HG02763 (cell line): ENCODE data around the gene GCHFR.

Source experiments
- ATAC-seq: cut with Tn5 transposase; IDR thresholded peaks from one replicate; pipeline ENCODE4 v1.9.1; 2021; ENCODE audit warnings: mild to moderate bottlenecking, moderate library complexity; ENCODE audit not compliant: unreplicated experiment

GCHFR gene

DNA sequence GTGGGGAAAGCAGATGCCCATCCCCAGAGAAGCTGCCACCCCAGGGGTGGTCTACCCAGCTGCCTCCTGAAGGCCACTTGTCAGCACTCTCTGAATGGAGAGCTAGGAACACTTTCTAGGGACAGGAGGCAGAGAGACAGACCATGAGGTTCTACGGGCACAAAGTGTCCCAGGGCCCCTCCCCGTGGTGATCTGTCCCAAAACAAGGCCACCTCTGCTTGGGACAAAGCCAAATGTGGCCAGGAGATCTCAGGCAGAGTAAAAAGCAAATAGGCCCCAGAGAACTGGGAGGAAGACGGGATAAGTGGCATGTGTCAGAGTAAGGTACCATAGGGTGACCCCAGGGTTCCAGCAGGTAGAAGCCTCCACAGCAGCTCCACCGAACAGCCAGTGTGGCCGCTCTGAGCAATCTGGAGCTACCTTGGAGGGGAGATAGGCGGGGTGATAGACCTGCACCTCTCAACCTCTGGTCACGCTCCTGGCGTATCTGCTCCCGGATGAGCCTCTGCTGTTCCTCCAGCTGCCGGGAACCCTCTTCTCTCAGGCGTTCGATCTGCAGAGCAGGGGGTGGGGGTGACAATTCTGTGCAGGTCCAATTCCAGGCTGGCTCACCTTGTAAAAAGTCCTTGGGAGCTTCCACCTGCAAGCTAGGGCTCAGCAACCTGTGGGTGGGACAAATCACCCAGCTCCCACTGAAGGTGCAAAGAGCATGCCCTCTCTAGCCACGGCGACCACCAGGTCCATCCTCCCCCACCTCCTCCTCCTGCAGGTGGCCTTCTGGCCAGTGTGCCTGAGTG is 12.1 kb downstream of the GCHFR start:
- ATAC-seq: no peak

DNA sequence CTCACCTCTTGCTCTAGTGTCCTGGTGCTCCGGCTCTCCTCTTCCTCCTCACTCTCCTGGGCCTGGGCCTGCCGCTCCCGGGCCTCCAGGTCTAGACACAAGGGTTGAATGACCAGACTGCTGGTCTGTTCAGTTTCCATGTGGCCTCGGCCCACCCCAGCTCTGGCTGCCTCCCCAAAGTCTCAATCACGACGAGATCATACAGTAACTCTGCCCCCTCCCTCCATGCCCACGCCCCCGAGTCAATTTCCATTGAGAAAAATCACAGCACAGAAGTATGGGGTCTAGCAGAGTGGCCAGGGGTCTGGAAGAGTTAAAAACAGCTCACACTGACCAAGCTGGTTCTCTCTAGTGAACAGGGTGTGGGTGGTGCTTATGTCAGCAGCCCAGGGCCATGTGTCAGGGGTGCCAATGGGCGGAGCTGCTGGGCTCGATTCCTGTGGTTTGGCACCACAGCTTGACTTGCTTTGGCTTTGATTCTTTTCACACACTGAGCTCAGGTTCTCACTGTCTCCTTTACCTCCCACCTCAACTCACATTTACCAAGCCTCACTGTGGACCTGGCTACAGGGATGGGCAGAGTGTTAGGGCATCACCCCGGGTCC is 12.8 kb downstream of the GCHFR start:
- no peak for ATAC-seq

DNA sequence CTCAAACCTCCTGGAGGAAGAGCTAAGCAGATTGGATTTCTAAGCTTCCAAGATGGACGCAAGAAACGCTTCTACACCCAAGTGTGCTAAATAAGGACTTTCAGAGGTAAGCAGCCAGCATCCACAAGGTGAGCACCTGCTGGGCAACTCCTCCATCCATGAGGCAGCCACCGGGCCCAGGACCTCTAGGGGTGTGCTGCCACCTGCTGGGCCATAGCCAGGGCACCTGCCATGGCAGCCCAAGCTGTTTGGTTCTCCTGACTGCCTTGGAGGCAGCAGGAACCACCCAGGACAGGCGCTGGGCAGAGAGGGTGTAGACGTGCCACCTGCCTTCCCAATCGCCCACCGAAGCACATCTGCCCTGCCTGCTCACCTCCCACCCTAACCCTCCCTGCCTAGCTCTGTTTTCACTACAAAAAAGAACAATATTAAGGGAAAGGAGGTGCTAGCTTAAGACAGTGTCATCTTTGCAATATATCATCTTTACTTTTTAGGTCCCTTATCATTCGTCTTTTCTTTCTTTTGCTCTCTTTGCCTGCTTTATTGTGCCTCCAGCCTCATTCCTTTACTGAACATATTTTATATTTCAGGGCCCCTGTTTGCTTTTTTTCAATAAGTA is 18.9 kb downstream of the GCHFR start:
- ATAC-seq: peak; percentile 84

DNA sequence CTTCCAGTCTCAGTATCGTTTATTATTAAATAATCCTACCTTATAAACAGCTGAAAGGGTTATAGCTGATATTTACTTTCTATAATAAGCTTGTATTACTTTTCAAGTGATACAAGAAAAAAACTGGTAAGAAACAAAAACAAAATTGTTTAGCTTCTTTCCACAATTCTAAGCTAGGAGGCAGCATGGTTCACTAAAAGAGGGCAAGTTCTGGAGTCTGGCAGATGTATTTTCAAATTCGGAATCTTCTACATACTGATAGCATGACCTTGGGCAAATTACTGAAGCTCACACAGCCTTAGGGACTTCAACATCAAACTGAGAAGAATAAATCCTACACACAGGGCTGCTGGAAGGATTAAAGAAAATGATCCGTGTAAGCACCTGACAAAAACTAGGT is 21.3 kb downstream of the GCHFR start:
- no peak for ATAC-seq

DNA sequence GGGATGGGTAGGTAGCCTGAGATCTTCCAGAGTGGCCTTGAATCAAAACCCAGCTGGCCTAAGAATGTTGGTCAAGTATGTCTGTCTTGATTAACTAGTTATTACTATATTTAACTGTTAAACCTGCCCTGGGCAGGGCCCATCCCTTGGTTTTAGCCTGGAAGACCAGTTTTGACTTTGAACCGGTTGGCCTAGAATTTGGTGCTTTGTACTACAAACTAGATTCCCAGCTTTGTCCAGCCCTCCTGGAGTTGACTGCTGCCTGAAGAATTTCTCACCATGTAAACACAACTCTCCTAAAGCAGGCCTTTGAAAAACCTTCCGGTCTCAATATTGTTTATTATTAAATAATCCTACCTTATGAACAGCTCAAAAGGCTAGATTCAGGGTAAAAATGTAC is 21.9 kb downstream of the GCHFR start:
- no peak for ATAC-seq

DNA sequence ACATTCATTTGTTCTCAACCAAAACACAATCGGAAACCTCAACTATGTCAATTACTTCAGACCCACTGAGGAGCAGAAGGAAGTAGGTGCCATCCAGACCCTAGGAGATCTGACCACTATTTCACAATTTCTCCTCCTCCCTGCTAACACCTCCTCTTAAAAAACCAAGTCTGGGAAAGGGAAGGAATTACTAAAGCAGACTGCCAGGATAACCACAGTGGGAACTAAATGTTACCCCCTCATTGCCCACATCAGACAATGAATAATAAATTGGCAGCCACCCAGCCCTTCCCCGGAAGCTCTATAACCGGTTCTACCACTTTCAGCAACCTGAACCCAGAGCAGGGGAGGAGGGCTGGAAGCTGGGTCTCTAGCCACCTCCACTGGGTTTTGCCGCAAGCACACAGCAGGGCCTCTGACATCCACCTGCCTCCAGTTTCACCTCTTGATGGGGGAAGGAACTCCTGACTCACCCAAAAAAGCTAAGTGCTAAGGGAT is 23.5 kb downstream of the GCHFR start:
- no peak for ATAC-seq

DNA sequence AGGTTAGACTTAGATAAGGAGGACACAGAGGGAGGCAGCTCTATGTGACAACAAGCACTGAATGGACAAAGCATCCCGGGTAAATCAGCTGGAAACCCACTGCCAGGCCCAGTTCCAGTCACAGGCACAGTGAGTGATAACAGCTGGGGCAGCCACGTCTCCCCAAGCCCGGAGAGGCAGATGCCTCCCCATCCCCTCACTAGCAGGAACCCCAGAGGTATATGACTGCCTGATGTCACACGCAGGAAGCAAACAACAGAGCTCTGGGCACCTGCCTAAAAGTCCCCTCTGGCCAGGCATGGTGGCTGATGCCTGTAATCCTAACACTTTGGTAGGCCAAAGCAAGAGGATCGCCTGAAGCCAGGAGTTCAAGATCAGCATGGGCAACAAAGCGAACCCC is 24.1 kb downstream of the GCHFR start:
- no peak for ATAC-seq

DNA sequence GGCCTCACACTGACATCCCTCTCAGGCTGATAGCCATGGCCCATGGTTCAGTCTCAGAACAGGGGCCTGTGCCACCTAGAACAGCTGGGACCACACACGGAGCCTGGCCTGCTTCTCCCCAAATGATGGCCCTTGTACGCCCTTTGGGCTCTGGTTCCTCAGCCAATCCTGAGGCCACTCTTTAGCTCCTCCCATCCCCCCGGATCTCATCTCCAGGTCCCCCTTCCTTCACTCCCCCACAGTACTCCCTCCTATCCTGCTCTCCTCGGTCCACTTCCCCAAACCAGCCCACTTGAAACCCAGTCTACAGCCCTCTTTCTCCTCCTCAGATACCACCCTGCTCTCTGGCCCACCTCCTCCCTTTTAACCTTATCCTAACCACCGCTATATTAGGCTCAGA is 25.3 kb downstream of the GCHFR start:
- no peak for ATAC-seq

DNA sequence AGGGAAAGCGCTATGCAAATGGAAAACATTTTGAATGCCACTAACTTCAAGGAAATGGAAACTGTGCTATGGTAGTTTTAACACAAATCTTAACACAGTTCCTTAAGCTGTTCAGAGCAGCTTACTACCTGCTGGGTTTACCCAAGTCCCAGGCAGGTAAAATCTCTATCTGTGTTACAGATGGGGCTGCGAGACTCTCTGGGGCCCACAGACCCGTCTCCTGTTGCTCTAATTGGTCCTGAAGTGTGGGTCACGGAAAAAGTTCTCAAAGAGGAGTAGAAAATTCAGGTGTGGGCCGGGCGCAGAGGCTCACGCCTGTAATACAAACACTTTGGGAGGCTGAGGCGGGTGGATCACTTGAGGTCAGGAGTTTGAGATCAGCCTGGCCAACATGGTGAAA is 26.1 kb downstream of the GCHFR start:
- ATAC-seq: no peak

DNA sequence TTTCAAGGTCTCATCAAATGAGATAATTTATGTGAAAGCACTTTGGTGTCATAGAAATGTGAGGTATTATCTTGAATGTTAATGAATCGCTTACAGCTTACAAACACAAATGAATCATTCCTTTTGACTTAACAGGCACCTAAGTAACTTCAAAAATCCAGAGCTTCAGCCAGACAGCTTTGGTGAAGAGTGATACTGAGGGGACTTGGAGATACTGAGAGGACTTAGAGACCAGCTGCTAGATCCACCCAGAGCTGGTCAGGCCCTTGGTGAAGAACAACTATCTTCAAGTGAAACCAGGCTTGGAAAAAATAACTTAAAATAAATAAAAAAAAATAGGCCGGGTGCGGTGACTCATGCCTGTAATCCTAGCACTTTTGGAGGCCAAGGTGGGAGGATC is 26.9 kb downstream of the GCHFR start:
- no peak for ATAC-seq

DNA sequence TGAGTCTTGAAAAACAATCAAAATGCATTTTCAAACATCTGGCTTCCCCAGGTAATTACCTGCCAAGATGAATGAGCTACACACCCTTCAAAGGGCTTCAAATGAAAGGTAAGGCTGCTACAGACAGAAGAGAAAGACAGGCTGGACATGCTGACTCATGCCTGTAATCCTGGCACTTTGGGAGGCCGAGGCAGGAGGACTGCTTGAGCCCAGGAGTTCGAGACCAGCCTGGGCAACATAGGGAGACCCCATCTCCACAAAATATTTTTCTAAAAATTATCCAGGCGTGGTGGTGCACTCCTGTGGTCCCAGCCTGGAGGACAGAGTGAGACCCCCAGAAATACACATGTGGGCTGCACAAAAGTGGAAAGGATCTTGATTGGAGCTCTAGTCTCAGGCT is 28.5 kb downstream of the GCHFR start:
- no peak for ATAC-seq

DNA sequence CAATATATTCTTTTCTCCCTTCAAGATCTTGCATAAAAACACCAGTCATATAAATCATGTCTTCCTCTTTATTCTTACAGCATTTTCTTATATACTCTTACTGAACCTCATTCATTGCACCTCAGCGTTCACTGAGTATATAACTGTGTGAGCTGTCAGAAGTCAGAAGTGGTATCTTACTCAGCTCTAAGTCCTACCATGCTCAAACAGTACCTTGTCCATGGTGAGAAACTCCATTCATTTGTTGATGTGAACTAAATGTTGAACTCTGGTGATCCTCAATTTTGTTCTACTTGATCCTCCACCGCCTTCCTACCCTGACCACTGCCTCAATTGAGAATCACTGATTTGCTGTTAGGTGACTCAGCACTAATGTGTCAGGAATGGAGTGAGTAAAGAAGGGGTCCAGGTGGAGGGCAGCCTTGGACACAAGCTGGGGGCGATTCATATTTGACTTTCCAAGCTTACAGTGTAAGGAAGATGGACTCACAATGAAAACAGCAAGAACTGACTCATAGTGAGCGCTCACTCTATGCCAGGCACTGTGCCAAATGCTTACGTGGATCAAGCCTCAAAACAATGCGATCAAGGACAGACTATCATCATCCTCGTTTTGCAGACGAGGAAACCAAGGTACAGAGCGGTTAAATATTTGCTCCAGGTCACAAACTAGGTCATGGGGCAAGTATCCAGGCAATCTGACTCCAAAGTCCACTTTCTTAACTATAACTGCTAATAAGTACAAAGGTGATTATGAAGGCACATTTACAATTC is 29.5 kb downstream of the GCHFR start:
- no peak for ATAC-seq

DNA sequence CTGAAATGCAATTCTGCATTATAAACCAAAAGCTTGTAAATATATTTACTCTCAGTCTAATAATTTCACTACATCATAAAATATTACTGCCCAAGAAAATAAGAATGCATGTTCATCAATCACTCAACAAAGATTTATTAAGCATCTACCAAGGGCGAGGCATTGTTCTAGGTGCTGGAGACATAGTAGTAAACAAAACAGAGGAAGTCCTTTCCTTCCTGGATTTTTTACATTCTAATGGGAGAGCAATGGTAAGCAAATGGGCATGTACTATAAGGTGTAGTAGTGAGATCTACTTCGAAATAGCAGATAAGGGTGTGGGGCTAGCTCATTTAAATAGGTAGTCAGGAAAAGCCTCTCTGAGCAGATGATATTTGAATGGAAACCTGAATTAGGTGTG is 32.2 kb downstream of the GCHFR start:
- ATAC-seq: no peak

DNA sequence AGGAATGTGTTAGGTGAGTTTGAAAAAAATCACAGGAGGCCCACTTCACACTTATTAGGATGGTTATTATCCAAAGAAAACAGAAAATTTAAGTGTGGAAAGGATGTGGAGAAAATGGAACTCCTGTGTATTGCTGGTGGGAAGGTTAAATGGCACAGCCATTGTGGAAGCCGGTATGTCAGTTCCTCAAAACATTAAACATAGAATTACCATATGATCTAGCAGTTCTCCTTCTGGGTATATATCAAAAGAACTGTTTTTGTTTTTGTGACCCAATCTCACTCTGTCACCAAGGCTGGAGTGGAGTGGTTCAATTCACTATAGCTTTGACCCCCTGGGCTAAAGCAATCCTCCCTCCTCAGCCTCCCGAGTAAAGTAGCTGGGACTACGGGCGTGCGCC is 32.6 kb downstream of the GCHFR start:
- no peak for ATAC-seq

DNA sequence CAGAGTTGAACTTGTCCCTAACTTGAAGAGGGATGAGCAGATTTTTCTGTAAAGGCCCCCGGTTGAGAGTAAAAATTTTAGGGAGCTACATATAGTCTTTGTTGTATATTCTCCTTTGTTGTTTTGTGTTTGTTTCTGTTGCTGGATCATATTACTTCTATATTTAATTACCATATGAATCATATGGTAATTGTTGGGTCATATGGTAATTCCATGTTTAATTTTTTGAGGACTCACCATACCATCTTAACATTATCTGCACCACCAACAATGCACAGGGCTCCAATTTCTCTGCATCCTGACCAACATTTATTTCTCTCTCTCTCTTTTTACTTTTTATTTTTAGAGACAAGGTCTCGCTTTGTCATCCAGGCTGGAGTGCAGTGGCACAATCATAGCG is 35.7 kb downstream of the GCHFR start:
- no peak for ATAC-seq

DNA sequence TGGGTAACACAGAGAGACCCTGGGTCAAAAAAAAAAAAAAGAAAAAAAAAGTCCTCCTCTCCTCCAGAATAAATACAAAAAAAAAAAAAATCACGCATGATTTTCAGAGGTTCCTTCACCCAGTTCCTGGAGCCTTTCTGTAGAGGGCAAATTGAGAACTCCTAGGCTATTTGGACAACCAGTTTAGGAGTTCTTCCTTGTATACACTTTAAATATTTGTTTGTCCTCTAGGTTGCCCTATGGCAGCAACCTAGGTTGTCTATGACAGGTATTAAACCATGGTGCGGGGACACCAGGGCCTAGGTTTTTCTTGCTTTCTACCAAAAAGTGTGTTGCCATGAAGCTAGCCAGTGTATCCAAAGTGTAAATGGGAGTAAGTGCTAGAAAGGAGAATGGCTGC is 39.2 kb downstream of the GCHFR start:
- ATAC-seq: no peak

DNA sequence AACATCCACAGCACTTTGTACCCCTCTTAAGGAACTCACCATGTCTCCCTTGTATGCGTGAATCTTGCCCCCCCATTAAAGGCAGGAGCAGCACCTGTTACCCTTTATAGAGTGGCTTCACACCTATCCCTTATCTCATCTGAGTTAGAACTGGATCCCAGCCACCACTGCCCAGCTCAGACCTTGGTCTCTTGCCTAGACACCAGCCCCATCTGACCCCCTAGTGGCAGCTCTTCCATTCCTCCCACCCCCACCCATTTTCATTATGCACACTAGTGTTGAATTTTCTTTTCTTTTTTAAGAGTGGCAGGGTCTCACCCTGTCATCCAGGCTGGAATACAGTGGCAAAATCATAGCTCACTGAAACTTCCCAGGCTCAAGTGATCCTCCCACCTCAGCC is 39.8 kb downstream of the GCHFR start:
- no peak for ATAC-seq

DNA sequence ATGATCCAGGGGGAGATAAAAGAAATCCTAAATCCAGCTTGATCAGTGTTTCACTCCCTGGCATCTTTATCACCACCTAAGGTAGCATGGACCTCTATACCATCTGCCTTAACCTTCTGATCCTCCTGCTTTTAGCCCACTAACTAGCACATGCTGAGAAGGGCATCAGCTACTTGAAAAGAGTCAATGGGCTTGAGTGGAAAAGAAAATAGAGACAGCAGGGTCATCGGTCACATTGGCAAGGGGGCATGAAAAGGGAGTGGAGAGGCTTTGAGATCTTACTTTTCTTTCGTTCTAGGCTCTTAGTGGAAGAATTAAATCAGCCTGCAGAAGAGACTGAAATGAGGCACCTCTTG is 42.8 kb downstream of the GCHFR start:
- ATAC-seq: no peak

DNA sequence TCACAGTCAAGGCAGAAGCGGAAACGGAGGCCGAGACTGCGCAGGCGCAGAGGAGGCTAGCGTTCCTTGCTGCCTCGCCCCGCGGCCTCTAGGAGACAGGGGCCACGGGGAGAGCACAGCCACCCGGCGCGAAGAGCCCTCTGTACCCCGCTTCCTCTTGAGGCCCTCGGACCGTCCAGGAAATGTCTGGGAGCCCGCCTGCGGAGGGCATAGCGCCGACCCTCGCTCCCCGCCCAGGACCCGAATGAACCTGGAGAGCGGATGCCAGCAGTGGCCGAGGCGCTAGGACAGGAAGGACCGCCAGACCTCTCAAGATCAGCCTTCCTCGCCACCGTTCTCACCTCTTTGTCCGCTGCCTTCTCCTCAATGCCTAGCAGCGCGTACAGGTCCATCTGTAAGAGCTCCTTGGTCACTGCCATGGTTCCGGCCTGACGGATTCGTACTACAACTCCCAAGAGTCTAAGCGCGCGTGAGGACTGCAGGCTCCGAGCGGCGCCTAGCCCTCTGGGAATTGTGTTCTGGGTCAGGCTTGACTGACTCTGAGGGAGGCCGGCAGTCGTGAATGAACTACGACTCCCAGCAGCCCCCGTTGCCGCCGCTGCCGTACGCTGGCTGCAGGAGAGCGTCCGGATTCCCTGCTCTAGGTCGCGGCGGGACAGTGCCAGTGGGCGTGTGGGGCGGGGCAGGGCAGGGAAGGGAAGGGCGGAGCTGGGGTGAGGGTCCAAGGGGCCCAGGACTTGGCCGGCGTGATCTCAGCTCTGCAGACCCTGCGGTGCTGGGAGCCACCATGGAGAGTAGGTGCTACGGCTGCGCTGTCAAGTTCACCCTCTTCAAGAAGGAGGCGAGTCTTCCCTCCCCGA is 43.4 kb downstream of the GCHFR start, which contains the start of the genes DNAJC17 and ZFYVE19:
Gene DNAJC17 (minus strand): TSS at position 446 of the 860 bp plus-strand sequence. CDS start 27 bp downstream, at position 419.
Gene ZFYVE19 (plus strand): TSS at position 62 of the 860 bp plus-strand sequence. CDS start 501 bp downstream, at position 563.
- peak; percentile 94 for ATAC-seq

DNA sequence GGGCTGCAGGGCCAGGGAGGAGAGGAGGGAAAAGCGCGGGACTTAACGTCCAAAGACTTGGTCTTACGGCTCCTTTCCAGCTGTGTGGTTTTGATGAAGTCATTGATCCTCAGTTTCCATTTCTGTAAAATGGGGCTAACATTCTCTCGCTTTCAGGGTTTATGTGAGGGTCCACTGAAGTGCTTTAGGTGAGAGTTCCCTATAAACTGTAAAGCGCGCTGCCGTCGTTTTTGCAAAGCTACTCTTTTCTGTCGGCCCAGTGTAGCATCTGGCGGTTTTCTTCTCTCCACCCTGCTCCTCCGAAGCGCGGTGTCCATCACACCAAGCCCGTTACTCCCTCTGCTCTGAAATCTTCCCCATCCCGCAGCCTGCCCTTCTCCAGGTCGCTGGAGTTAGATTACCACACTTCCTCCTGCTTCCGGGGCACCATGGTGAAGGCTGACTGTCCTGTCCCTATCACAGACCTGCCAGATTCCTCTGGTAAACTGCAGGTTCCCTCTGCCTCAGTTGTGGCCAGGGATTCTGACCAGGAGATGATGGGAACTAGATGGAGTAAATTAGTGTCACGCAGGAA is 44.1 kb downstream of the GCHFR start:
- ATAC-seq: no peak
